ENCODE data around the gene RNF215. TPM values are rescaled to one million over a fixed set of nuclear protein-coding genes. Genes with fewer than 3 reads are reported as not detected.

RNF215 gene
- total RNA-seq (2022): 42.5 and 48.8 TPM in 2 replicates
- percentile 54 among the genes with signal in this experiment for Bru-seq, nascent RNA
- percentile 73 among the genes with signal in this experiment for BruChase-seq, experiment 1, labeled RNA remaining after a 6-hour chase
- percentile 63 among the genes with signal in this experiment for BruChase-seq, experiment 2, labeled RNA remaining after a 2-hour chase
- long read RNA-seq, partial matches to known transcripts: 1 of 9 reads
- long read RNA-seq, other reads (novel, unspliced or antisense): 5 of 9 reads

DNA sequence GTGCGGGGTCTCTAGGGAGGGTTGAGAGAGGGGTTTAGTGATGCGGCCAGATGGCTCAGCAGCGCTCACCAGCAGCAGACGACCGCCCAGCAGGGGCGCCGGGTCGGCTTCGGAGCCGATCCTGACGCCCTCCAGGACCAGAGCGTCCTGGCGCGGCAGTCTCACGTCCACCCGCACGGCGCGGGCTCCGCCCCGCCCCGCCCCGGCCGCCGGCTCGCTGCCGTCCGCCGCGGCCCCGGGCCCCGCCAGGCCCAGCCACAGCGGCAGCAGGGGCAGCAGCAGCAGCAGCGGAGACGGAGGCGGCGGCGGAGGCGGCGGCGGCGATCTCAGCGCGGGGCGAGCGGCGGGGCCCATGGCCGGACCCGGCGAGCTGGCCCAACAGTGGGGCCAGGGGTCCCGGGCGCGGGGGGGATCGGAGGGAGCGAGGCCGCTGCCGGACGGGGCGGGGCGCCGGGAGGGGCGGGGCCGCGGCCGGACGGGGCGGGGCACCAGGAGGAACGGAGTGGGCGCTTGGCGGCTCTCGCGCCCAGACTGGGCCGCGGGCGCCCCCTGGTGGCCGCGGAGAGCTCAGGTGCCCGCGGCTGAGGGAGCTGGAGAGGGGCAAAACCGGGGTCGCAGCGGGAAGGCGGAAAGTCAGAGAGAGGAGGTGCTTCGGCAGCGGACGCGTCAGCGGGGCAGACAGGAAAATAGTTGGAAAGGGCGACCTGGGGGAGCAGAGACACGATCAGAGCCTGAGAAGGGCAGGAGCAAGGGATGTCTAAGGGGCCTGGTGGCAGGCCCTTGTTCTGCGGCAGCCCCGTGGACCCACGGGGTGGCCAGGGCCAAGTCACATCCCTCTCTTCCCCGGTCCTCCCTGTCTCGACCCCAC is at the start of gene RNF215:
Gene RNF215, minus strand, starts transcription at position 452 of the 868 bp plus-strand sequence. Its CDS starts 98 bp downstream, at position 354.
- Mint-ChIP-seq H3K9me3 (ENCODE audit: low read depth, unreplicated experiment) (no peaks in the 10 kb centered on the region), H3K4me3 (ENCODE audit: low read depth, unreplicated experiment) (peak within 1 kb of the TSS; percentile 77), H3K36me3 (ENCODE audit: insufficient read depth, unreplicated experiment) (peaks cover 30% of the 10 kb centered on the region), H3K4me1 (ENCODE audit: low read depth, unreplicated experiment) (peaks cover 18% of the 10 kb centered on the region), H3K27me3 (ENCODE audit: unreplicated experiment) (no peaks in the 10 kb centered on the region), H3K27ac (ENCODE audit: unreplicated experiment) (peak within 1 kb of the TSS; percentile 71)
- TF ChIP-seq CTCF (IDR thresholded peaks at IDR 0.05; ENCODE audit: unreplicated experiment): peak; percentile 92
- DNase-seq: peak; percentile 93
- BruUV-seq (replicated peaks): TSS peak; percentile 45
- CTCF ChIA-PET: interaction anchor here (0.6 to 1.4 kb wide), 10 partner anchors 10 to 279 kb away, joined by 3 to 26 read pairs (median 5); partner anchors contain the start of genes CASTOR1, SEC14L2 and TBC1D10A
- intact Hi-C loops (cut with micrococcal nuclease; ENCODE audit: unreplicated experiment): no loop called here

- peaks cover 28% of the 10 kb centered on the region for H3K4me1 Mint-ChIP-seq (ENCODE audit: low read depth, unreplicated experiment)
- H3K27ac Mint-ChIP-seq (ENCODE audit: unreplicated experiment): no peak overlapping the region
- H3K9me3 Mint-ChIP-seq (ENCODE audit: low read depth, unreplicated experiment): peaks cover 3% of the 10 kb centered on the region
- no peak for DNase-seq
- no peaks in the 10 kb centered on the region for H3K36me3 Mint-ChIP-seq (ENCODE audit: insufficient read depth, unreplicated experiment)
- BruUV-seq (replicated peaks): no TSS peak
- H3K27me3 Mint-ChIP-seq (ENCODE audit: unreplicated experiment): no peaks in the 10 kb centered on the region
- H3K4me3 Mint-ChIP-seq (ENCODE audit: low read depth, unreplicated experiment): no peak overlapping the region
- intact Hi-C loops (cut with micrococcal nuclease; ENCODE audit: unreplicated experiment): no loop called here
- no peak for TF ChIP-seq CTCF (IDR thresholded peaks at IDR 0.05; ENCODE audit: unreplicated experiment)
- CTCF ChIA-PET: interaction anchor here (0.6 kb wide), 1 partner anchor 253 kb away, joined by 6 read pairs; no protein-coding TSS in a partner anchor
These were observed 49.0 kb upstream of the RNF215 start for GRCh38 chr22:30436196-30436595.

DNA sequence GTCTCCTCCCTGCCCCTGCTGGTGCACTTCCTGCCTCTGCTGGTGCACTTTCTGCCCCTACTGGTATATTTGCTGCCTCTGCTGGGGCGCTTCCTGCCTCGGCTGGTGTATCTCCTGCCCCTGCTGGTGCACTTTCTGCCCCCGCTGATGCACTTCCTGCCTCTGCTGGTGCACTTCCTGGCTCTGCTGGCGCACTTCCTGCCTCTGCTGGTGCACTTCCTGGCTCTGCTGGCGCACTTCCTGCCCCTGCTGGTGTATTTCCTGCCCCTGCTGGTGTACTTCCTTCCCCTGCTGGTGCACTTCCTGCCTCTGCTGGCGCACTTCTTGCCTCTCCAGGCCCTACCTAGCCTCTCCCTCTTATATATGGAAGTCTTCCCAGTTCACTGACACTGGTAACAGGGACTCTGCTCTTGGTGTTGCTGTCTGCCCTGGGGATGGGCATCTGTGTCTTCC is 48.5 kb upstream of the RNF215 start:
- no peak overlapping the region for H3K4me3 Mint-ChIP-seq (ENCODE audit: low read depth, unreplicated experiment)
- DNase-seq: no peak
- intact Hi-C loops (cut with micrococcal nuclease; ENCODE audit: unreplicated experiment): no loop called here
- CTCF ChIA-PET: interaction anchor here (0.6 kb wide), 1 partner anchor 253 kb away, joined by 6 read pairs; no protein-coding TSS in a partner anchor
- peaks cover 3% of the 10 kb centered on the region for H3K9me3 Mint-ChIP-seq (ENCODE audit: low read depth, unreplicated experiment)
- H3K36me3 Mint-ChIP-seq (ENCODE audit: insufficient read depth, unreplicated experiment): no peaks in the 10 kb centered on the region
- no peak for TF ChIP-seq CTCF (IDR thresholded peaks at IDR 0.05; ENCODE audit: unreplicated experiment)
- no peak overlapping the region for H3K27ac Mint-ChIP-seq (ENCODE audit: unreplicated experiment)
- BruUV-seq (replicated peaks): no TSS peak
- H3K4me1 Mint-ChIP-seq (ENCODE audit: low read depth, unreplicated experiment): peaks cover 23% of the 10 kb centered on the region
- H3K27me3 Mint-ChIP-seq (ENCODE audit: unreplicated experiment): no peaks in the 10 kb centered on the region

- Mint-ChIP-seq H3K27ac (ENCODE audit: unreplicated experiment) (no peak overlapping the region), H3K4me3 (ENCODE audit: low read depth, unreplicated experiment) (no peak overlapping the region), H3K9me3 (ENCODE audit: low read depth, unreplicated experiment) (peaks cover 3% of the 10 kb centered on the region), H3K36me3 (ENCODE audit: insufficient read depth, unreplicated experiment) (no peaks in the 10 kb centered on the region), H3K4me1 (ENCODE audit: low read depth, unreplicated experiment) (peaks cover 22% of the 10 kb centered on the region), H3K27me3 (ENCODE audit: unreplicated experiment) (no peaks in the 10 kb centered on the region)
- DNase-seq: no peak
- BruUV-seq (replicated peaks): no TSS peak
- CTCF ChIA-PET: no interaction called here
- intact Hi-C loops (cut with micrococcal nuclease; ENCODE audit: unreplicated experiment): no loop called here
- no peak for TF ChIP-seq CTCF (IDR thresholded peaks at IDR 0.05; ENCODE audit: unreplicated experiment)
These were observed 47.6 kb upstream of the RNF215 start for GRCh38 chr22:30434843-30435242.

Measured in Calu3 (cell line).